Activated CD4-positive, alpha-beta T cell treated with anti-CD3 and anti-CD28 coated beads, Interleukin-10, Interleukin-2, amounts not matched to agents 100 ng/mL and 50 ng/mL, durations not matched to agents 16 hours and 8 hours (primary cell): Measurements from ENCODE around the gene TTC21A.
"Not testable (repeated sequence)": the region's sequence is repeated elsewhere in the genome, so short reads cannot be mapped to it uniquely, and the experiment has no call there.

Experiments used
- DNase-seq: peaks from one replicate; pipeline ENCODE4 v3.0.0-alpha.2; 2020

Gene TTC21A, protein sequence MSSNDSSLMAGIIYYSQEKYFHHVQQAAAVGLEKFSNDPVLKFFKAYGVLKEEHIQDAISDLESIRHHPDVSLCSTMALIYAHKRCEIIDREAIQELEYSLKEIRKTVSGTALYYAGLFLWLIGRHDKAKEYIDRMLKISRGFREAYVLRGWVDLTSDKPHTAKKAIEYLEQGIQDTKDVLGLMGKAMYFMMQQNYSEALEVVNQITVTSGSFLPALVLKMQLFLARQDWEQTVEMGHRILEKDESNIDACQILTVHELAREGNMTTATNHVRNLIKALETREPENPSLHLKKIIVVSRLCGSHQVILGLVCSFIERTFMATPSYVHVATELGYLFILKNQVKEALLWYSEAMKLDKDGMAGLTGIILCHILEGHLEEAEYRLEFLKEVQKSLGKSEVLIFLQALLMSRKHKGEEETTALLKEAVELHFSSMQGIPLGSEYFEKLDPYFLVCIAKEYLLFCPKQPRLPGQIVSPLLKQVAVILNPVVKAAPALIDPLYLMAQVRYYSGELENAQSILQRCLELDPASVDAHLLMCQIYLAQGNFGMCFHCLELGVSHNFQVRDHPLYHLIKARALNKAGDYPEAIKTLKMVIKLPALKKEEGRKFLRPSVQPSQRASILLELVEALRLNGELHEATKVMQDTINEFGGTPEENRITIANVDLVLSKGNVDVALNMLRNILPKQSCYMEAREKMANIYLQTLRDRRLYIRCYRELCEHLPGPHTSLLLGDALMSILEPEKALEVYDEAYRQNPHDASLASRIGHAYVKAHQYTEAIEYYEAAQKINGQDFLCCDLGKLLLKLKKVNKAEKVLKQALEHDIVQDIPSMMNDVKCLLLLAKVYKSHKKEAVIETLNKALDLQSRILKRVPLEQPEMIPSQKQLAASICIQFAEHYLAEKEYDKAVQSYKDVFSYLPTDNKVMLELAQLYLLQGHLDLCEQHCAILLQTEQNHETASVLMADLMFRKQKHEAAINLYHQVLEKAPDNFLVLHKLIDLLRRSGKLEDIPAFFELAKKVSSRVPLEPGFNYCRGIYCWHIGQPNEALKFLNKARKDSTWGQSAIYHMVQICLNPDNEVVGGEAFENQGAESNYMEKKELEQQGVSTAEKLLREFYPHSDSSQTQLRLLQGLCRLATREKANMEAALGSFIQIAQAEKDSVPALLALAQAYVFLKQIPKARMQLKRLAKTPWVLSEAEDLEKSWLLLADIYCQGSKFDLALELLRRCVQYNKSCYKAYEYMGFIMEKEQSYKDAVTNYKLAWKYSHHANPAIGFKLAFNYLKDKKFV (N-terminal part only)

GRCh38 chr3:39107388-39108199 lies at the start of gene TTC21A, which contains the start of gene GORASP1:
Gene TTC21A, plus strand, starts transcription at chr3:39107680. Its CDS starts 158 bp downstream, at chr3:39107838.
Gene GORASP1, minus strand, starts transcription at chr3:39107627. Its CDS starts 86 bp downstream, at chr3:39107541.
- DNase-seq, result peak; percentile 81

DNA sequence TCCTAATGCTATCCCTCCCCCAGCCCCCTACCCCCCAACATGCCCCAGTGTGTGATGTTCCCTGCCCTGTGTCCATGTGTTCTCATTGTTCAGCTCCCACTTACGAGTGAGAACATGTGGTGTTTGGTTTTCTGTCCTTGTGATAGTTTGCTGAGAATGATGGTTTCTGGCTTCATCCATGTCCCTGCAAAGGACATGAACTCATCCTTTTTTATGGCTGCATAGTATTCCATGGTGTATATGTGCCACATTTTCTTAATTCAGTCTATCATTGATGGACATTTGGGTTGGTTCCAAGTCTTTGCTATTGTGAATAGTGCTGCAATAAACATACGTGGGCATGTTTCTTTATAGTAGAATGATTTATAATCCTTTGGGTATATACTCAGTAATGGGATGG lies 46.3 kb upstream of the TTC21A start:
- not testable (repeated sequence) for DNase-seq

DNA sequence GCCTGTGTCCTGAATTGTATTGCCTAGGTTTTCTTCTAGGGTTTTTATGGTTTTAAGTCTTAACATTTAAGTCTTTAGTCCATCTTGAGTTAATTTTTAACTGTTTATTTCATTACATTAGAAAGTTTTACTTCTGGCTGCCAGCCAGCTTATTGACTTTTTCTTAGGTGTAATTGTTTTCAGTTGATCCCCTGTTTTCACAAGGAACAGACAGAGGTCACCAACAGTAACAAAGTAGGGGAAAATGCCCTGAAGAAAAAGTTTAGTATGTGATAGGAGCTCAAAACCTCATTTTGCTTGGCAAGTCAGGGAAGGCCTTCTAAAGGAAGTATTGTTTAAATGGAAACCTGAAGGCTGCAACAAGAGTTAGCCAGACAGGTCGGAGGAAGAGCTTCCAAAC lies 45.3 kb upstream of the TTC21A start:
- no peak for DNase-seq

GRCh38 chr3:39063143-39063542 lies 44.3 kb upstream of the TTC21A start:
- DNase-seq, result peak; percentile 56

DNA sequence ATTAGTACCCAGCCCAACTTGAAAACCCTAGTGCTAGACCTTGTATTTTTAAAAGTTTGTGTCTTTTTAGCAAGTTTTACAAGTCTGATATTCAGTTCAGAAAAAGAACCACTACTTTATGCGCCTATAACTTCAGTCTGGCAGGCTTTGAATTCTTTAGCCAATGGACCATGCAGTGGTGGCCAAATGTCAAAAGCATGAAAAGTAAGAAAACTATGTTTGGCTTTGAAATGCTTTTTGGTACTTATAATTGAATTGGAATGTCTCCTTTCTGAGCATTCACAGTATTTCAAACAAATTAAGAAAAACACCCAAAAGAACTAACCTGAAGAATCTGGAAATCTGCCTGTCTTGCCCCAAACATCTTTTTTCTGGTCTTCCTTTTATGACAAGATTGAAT lies 42.8 kb upstream of the TTC21A start:
- DNase-seq, result no peak

DNA sequence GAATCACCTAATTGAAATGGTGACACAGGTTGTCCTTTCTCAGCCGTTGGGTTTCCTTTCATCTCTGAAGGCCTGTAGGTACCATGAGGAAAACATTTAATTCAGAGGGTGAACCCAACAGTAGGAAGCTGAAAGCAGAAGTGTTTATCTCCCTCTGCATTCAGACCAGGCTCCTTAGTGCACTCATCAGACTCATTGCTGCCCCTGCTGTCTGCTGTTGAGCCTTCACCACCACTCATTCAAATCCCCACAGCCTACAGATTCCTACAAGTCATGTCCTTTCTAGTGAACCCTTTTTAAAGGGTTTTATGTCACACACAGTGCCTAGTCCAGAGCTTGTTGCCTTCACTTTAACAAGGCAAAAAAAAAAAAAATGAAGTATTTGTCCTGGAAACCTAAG lies 42.3 kb upstream of the TTC21A start:
- DNase-seq, result peak; percentile 55

DNA sequence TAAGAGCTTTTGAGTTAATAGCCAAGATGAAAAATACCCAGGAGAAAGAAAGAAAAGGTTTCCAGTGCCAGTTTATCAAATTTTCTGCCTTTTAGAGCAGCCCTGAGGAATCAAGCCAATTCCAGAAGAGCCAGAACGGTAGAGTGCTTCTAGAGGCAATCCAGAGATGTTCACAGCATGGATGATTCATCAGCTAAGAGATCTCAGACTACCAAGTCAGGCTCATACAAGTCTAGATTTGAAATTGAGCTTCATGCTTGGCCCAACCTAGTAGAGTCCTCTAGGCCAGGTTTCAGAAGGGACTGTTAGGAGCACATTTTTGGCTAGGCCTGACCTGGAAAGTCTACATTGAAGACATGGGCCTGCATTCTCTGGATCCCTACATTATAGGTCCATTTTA lies 40.2 kb upstream of the TTC21A start:
- no peak for DNase-seq

DNA sequence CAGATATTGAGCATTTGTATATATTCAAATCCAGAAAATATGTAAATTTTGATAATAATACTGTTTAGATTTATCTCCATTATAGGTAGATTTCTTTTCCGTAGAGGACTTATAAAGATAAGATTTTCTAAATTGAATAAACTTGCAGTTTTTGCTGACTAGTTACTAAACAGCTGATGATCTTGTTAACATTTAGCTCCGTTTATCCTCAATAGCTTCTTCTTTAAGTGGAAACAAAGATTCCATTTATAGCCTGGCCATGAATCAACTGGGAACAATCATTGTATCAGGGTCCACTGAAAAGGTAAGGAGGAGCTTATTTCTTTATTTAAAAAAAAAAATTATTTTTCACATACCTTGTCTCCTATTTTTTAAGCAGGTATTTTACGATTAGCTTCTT lies 38.9 kb upstream of the TTC21A start:
- no peak for DNase-seq

DNA sequence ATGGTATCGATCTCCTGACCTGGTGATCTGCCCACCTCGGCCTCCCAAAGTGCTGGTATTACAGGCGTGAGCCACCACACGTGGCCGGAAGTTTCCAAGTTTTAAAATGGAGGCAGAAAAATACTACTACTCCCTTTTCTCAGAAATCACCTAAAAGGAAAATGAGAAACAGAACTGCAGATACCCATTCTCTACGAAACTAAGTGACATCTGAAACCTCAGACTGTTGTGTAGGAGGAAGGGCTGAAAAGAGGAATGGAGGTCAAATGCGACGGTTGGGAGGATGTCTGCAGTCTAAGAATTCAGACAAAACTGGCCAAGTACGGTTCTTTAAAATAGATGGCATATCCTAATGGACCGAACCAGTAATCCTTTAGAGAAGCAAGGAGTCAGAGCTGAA lies 31.6 kb upstream of the TTC21A start:
- DNase-seq, result no peak

DNA sequence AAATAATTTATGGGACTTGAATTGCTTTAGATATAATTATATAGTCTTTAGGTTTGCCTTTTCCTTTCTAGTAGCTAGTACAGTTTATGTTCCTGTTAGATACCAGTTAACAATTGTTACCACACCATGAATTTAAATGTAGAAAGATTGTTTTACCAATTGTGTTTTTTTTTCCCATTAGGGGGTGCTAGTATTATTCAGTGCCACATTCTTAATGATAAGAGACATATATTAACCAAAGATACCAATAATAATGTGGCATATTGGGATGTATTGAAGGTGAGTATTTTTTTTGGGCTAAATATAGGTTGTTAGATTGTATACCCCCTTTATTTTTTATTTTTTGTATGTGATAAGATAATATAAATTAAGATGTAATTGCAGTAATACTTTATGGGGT lies 27.9 kb upstream of the TTC21A start:
- DNase-seq, result no peak

- DNase-seq, result no peak
Measured at GRCh38 chr3:39080026-39080425, 27.5 kb upstream of the TTC21A start.

GRCh38 chr3:39082666-39083313 lies 24.7 kb upstream of the TTC21A start:
- no peak for DNase-seq

- no peak for DNase-seq
Measured at GRCh38 chr3:39086144-39086543, 21.3 kb upstream of the TTC21A start.

DNA sequence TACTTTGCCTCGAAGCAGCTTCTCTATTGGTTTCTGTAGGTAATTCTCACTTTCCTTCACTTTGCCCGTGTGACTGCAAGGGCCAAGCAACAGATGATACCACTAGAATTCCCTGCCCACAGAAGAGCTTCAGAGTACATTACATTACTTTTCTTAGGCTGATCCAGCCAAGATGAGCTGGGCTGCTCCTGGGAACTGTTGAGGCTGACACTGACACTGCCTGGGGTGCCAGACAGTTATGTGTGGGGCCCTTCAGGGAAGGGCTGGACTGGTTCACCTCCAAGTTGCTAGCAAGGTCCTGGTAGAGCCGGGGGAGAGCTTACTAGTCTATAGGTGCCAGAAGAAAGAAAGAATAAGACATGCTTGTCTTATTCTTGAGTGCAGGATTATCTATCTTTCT lies 19.0 kb upstream of the TTC21A start:
- no peak for DNase-seq

DNA sequence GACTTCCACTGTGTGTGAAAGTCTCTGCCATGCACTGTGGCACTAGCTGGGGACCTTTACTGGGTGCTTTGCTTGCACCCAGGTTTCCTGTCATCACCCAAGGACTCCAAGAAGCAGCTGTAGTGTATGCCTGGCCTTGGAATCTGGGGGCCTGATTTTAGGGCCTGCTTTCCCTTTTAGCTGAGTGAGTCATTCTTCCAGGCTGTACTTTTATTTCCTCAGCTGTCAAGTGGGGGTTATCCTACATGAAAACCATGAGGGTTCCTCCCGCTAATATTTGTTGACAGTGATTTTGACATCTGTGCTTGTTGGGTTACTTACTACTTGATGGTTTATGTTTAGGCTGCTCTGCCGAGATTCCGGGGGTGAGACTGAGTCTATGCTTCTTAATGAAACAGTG lies 18.6 kb upstream of the TTC21A start:
- no peak for DNase-seq

DNA sequence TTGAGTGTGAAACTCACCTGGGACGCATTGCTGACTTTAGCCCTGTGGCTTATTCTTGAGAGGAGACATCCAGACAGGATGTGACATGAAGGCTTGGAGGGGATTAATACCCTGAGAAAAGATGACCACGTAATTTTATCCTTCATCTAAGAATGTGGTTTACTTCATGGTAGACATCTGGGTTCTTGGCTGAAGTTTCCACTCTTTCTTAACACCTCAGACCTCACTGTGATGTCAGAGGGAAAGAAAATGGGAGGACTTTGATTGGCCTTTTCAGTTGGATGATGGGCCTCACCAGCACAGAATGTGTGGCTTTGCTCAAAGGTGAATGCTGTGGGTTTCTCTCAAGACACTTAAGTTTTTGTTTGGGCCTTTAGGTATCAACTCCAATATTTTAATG lies 16.6 kb upstream of the TTC21A start:
- DNase-seq, result no peak

DNA sequence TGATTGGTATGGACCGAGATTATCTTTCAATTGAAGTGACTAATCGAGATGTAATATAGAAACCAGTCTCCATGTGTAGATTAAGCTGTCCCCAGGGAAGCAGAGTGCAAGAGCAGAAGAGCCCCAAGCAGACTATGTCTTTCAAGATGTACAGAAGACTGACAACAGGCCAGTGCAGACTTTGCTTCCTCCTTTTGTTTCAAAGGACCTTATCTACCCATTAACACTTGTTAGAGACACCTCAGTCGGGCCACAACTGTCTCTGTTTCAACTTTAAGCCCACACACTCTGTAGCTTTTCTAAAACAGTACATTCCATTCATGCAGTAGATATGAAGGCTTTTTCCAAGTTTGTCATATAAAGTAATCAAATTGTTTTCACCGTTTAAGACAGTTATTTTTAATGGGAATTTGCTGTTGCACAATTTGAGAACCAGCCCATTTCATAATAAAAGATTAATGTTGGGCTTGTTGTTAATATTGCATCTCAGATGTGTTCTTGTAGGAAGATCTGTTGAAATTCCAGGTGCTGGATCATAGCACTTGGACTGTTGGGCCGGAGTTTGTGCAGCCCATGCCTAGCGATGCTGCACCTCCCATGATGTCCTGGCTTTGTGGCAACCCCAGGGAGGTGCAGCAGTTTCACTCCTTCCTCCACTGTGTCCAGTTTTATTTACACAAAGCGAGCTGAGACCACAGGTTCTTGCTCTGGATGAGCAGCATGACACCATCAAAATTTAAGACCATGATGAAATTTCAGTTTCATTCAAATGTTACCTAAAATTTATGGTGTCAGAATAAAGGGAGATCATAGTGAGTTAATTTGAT lies 12.4 kb upstream of the TTC21A start:
- no peak for DNase-seq

DNA sequence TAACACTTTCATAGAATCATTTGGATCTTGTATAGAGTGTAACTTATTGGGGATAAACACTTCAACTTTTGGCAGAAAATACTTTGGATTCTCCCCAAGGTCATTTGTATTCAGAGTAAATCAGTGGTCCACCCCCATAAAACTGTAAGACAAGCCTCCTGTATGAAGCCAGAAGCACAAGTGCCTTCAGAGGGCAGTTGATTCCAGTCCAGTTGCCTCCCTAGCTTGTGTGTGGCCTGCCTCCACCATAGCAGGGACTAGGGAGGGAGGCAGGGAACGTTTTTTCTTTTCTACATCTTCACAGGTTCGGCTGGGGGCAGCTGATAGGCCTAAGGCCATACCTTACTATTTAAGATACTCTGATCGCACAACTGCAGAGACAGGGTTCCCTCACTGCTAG lies 11.7 kb upstream of the TTC21A start:
- no peak for DNase-seq

- DNase-seq, result no peak
Measured at GRCh38 chr3:39096775-39097174, 10.7 kb upstream of the TTC21A start.

DNA sequence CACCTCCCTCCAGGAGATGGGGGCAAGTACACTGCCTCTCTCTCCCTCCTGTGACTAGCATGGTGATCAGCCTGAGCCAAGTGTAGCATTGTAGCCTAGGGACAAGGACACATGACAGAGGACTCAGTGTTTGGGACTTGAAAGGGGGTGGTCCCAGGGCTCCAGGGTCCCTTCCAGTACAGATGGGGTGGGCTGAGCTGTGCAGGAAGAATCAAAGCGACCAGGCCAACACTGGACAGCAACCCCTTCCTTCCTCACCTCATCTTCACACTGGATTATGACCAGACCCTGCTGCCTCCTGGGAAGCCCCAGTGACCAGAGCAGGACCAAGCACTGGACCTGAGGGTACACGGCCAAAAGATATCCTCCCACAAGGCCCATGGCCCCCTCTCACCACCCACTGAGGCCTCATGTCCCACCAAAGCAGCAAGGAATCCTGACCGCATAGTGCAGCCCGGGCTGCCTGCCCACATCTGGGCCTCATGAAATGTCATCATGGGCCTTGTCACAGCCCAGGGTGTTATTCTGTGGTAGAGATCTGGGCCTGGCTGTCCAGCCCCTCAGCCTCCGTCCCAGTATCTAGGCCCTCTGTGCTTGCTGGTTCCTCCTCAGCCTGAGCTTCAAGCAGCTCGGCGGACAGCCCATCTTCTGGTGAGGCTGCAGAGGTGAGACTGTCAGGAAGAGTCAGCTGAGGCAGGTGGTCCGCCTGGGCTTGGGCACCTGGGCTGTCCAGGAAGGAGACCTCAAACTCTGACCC lies 9.6 kb upstream of the TTC21A start:
- no peak for DNase-seq
